Measurements from ENCODE around the gene SH3TC1.

The SH3TC1 gene

GRCh38 chr4:8157496-8157895 is 41.6 kb upstream of the SH3TC1 start:
- Histone ChIP-seq H2AFZ (ENCODE audit: low read depth, low read length, severe bottlenecking) (no peak overlapping the region), H3K4me2 (ENCODE audit: low read depth, low read length, poor library complexity, severe bottlenecking) (no peak overlapping the region), H3K9me2 (replicated peaks; ENCODE audit: insufficient read depth, low read length) (no peaks in the 10 kb centered on the region), H4K20me1 (ENCODE audit: low read depth, low read length) (no peaks in the 10 kb centered on the region), H3K4me3 (ENCODE audit: insufficient read depth, low read length, poor library complexity, severe bottlenecking) (no peak overlapping the region), H3K27me3 (ENCODE audit: low read length) (no peaks in the 10 kb centered on the region), H3K27ac (ENCODE audit: low read depth, low read length) (no peak overlapping the region), H3K9me3 (ENCODE audit: insufficient read depth, low read length) (no peaks in the 10 kb centered on the region), H3K9ac (ENCODE audit: low read length) (no peak overlapping the region), H3K79me2 (ENCODE audit: insufficient read depth, low read length) (no peaks in the 10 kb centered on the region), H3F3A (ENCODE audit: insufficient read depth) (no peaks in the 10 kb centered on the region), H3K36me3 (ENCODE audit: low read length) (no peaks in the 10 kb centered on the region)
- TF ChIP-seq EZH2phosphoT487 (conservative IDR thresholded peaks at IDR 0.05; ENCODE audit: low read length), result no peak
- no peak for TF ChIP-seq CTCF (IDR thresholded peaks at IDR 0.05; ENCODE audit: insufficient read depth, low read length, poor library complexity, severe bottlenecking)

GRCh38 chr4:8157944-8158709 is 41.0 kb upstream of the SH3TC1 start:
- H4K20me1 ChIP-seq (ENCODE audit: low read depth, low read length), result no peaks in the 10 kb centered on the region
- no peaks in the 10 kb centered on the region for H3K9me3 ChIP-seq (ENCODE audit: insufficient read depth, low read length)
- H3K9me2 ChIP-seq (replicated peaks; ENCODE audit: insufficient read depth, low read length), result no peaks in the 10 kb centered on the region
- no peaks in the 10 kb centered on the region for H3K27me3 ChIP-seq (ENCODE audit: low read length)
- H3K9ac ChIP-seq (ENCODE audit: low read length), result no peak overlapping the region; the same call in 1 of the 2 replicates
- no peak overlapping the region for H2AFZ ChIP-seq (ENCODE audit: low read depth, low read length, severe bottlenecking)
- no peaks in the 10 kb centered on the region for H3K36me3 ChIP-seq (ENCODE audit: low read length)
- peak overlapping the region; percentile 53 for H3K4me2 ChIP-seq (ENCODE audit: low read depth, low read length, poor library complexity, severe bottlenecking)
- peak overlapping the region; percentile 46 for H3K4me3 ChIP-seq (ENCODE audit: insufficient read depth, low read length, poor library complexity, severe bottlenecking)
- TF ChIP-seq EZH2phosphoT487 (conservative IDR thresholded peaks at IDR 0.05; ENCODE audit: low read length), result no peak
- TF ChIP-seq CTCF (IDR thresholded peaks at IDR 0.05; ENCODE audit: insufficient read depth, low read length, poor library complexity, severe bottlenecking), result no peak
- no peaks in the 10 kb centered on the region for H3K79me2 ChIP-seq (ENCODE audit: insufficient read depth, low read length)
- no peaks in the 10 kb centered on the region for H3F3A ChIP-seq (ENCODE audit: insufficient read depth)
- no peak overlapping the region for H3K27ac ChIP-seq (ENCODE audit: low read depth, low read length)

- TF ChIP-seq EZH2phosphoT487 (conservative IDR thresholded peaks at IDR 0.05; ENCODE audit: low read length) (no peak), CTCF (IDR thresholded peaks at IDR 0.05; ENCODE audit: insufficient read depth, low read length, poor library complexity, severe bottlenecking) (no peak)
- no peak within 1 kb of the TSS for H3K27ac ChIP-seq (ENCODE audit: low read depth, low read length)
- H2AFZ ChIP-seq (ENCODE audit: low read depth, low read length, severe bottlenecking), result peak within 1 kb of the TSS; percentile 77
- no peaks in the 10 kb centered on the region for H3K27me3 ChIP-seq (ENCODE audit: low read length)
- H3K9ac ChIP-seq (ENCODE audit: low read length), result peak within 1 kb of the TSS; percentile 40
- no peaks in the 10 kb centered on the region for H3K9me3 ChIP-seq (ENCODE audit: insufficient read depth, low read length)
- H4K20me1 ChIP-seq (ENCODE audit: low read depth, low read length), result no peaks in the 10 kb centered on the region
- no peaks in the 10 kb centered on the region for H3F3A ChIP-seq (ENCODE audit: insufficient read depth)
- H3K4me3 ChIP-seq (ENCODE audit: insufficient read depth, low read length, poor library complexity, severe bottlenecking), result peak within 1 kb of the TSS; percentile 55
- H3K36me3 ChIP-seq (ENCODE audit: low read length), result no peaks in the 10 kb centered on the region
- H3K4me2 ChIP-seq (ENCODE audit: low read depth, low read length, poor library complexity, severe bottlenecking), result peak within 1 kb of the TSS; percentile 62
- H3K9me2 ChIP-seq (replicated peaks; ENCODE audit: insufficient read depth, low read length), result no peaks in the 10 kb centered on the region
- H3K79me2 ChIP-seq (ENCODE audit: insufficient read depth, low read length), result no peaks in the 10 kb centered on the region
Observed at GRCh38 chr4:8158710-8159536, 40.2 kb upstream of the SH3TC1 start, which contains the start of gene ABLIM2. Gene ABLIM2, minus strand, starts transcription at chr4:8158813. Its CDS starts 124 bp downstream, at chr4:8158689.

Measured in SU-DHL-6 (cell line).